ENCODE measurements around the gene PRRT1.

Gene PRRT1

DNA sequence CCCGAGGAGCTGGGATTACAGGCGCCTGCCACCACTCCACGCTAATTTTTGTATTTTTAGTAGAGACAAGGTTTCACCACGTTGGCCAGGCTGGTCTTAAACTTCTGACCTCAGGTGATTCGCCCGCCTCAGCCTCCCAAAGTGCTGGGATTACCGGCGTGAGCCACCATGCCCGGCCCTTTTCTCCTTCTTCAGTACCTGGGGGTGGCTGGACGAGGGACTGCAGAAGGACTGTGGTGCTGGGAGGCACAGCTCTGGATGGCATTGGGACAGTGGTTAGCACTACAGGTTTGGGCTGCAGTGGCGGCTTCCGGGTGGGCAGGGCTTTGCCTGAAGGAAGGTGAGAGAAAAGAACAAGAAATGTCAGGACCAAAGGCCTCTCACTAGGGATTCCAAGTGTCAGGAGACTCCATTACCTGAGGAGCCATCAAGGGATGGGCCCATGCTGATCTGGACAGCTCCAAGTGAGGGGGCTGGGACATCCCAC is 31.1 kb downstream of the PRRT1 start:
- no peak for DNase-seq (ENCODE audit: low spot score)
- in situ Hi-C loops (cut with MboI; ENCODE audit: low pct_unique_long_range_greater_than_20kb, low sequenced_read_pairs, unreplicated experiment): no loop called here
- TF ChIP-seq, protein P1, sequence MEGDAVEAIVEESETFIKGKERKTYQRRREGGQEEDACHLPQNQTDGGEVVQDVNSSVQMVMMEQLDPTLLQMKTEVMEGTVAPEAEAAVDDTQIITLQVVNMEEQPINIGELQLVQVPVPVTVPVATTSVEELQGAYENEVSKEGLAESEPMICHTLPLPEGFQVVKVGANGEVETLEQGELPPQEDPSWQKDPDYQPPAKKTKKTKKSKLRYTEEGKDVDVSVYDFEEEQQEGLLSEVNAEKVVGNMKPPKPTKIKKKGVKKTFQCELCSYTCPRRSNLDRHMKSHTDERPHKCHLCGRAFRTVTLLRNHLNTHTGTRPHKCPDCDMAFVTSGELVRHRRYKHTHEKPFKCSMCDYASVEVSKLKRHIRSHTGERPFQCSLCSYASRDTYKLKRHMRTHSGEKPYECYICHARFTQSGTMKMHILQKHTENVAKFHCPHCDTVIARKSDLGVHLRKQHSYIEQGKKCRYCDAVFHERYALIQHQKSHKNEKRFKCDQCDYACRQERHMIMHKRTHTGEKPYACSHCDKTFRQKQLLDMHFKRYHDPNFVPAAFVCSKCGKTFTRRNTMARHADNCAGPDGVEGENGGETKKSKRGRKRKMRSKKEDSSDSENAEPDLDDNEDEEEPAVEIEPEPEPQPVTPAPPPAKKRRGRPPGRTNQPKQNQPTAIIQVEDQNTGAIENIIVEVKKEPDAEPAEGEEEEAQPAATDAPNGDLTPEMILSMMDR (IDR thresholded peaks at IDR 0.05; ENCODE audit: extremely low read depth, insufficient read depth, missing control alignments): no peak

DNA sequence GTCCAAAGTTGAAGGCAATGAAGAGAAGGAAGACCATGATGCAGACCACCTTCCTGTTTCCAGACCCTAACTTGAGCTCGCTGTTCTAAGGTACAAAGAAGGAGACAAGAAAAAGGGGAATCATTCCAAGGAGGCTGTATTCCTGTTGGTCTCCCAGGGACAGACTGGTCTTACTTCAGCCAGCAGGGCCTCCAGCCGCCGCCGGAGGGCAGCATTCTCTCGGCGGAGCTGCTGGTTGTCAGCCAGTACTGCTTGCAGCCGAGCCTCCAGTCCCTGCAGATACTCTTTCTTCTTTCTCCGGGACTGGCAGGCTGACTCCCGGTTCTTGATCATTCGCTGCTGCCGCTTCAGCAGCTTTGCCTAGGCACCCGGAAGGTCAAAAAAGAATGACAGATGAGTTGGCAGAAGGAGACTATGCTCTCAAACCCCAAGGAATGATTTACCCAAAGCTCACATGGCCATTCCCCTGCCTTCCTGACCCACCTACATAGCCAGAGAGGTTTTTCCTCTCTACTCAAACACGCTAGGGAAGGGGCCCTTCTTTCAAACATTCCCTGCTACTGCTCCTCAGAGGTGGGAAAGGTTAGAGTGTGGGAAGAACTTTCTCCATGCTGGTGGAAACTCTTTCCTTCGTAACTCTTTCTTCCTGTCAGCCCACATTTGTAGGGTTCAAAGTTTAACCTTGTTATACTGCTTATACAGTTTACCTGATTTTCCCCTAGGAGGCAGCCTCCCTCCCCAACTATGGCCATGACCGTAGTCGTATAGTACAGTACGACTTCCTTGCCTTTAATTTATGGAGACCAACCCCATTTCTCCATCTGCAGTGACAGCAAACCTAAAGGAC is 32.7 kb downstream of the PRRT1 start:
- TF ChIP-seq, protein P1 (IDR thresholded peaks at IDR 0.05; ENCODE audit: extremely low read depth, insufficient read depth, missing control alignments): peak; percentile 91
- peak; percentile 83 for DNase-seq (ENCODE audit: low spot score)
- in situ Hi-C loops (cut with MboI; ENCODE audit: low pct_unique_long_range_greater_than_20kb, low sequenced_read_pairs, unreplicated experiment): no loop called here

DNA sequence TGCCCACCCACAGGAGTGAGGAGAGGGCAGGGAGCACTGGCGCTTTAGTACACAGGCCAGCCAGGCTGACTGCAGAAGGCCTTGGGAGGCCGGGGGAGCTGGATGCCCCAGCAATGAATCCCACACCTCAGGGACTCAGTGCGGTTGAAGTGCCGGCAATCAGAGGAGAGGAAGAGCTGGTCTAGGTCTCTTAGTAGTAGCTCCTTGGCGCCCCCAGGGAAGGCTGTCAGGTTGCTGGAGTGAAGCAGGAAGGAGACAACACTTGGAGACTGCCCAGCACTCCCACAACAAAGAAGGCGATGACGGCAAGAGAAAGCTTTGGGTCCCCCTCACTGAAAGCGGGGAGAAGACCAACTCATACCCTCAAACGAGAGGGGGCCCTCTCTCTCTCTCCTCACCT is 34.3 kb downstream of the PRRT1 start:
- in situ Hi-C loops (cut with MboI; ENCODE audit: low pct_unique_long_range_greater_than_20kb, low sequenced_read_pairs, unreplicated experiment): no loop called here
- TF ChIP-seq, protein P1 (IDR thresholded peaks at IDR 0.05; ENCODE audit: extremely low read depth, insufficient read depth, missing control alignments): no peak
- DNase-seq (ENCODE audit: low spot score): no peak

DNA sequence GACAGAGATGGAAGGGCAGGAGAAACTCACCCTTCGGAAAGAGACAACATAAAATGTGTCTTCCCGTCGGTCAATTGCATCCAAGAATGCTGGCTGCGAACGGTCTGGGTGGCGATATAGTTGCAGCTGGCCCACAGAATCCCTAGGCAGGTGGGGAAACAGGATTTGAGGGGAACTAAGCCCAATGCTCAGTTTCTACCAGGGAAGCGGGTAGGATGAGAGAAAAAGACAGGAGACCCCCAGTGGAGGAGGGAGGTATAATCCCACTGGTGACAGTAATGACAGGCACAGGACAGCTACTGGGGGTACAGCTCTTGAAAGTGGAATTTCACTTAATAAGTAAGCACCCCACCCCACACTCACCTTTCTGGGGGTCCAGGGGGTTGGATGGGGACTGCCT is 35.1 kb downstream of the PRRT1 start:
- TF ChIP-seq, protein P1 (IDR thresholded peaks at IDR 0.05; ENCODE audit: extremely low read depth, insufficient read depth, missing control alignments): peak; percentile 14
- DNase-seq (ENCODE audit: low spot score): peak; percentile 42

DNA sequence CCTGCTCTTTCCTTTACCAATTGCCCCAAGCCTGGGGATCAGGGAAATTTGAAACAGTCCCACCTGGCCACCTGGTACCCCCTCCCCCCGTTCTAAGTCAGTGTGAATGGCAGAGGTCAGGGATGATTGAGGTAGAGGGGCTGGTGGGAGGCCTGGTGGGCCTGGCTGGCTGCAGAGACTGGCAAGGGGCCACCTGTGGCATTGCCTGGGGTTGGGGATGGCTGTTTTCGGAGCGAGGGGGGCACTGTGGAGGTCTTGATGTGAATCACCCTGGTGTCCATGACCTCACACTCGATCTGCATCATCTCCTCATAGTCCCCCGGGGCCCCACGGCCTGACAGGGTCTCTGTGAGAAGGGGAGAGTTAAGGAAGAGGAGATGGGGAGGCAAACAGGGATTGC is 36.1 kb downstream of the PRRT1 start:
- DNase-seq (ENCODE audit: low spot score): no peak
- TF ChIP-seq, protein P1 (IDR thresholded peaks at IDR 0.05; ENCODE audit: extremely low read depth, insufficient read depth, missing control alignments): no peak
- in situ Hi-C loops (cut with MboI; ENCODE audit: low pct_unique_long_range_greater_than_20kb, low sequenced_read_pairs, unreplicated experiment): no loop called here

More for the DNA sequence above, 35.1 kb downstream of the PRRT1 start:
- in situ Hi-C loops (cut with MboI; ENCODE audit: low pct_unique_long_range_greater_than_20kb, low sequenced_read_pairs, unreplicated experiment): no loop called here

DNA sequence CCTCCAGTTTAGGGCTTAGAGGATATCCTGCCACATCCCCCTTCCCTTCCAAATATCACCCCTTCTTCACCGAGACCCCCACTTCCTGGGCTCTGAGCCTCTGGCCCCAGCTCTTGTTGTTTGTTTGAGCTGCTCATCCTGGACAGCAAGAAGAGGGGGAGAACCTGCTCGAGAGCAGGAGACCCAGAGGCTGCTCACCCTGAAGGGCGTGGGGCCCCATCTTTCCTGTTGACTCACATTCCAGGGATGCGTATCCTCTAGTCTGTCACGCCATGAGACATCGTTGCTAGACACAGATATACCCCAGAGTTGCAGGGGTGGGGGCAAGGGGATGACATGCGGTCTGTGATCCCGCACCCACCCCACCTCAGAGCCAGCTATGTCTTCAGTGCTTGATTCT is 36.9 kb downstream of the PRRT1 start:
- DNase-seq (ENCODE audit: low spot score): no peak
- TF ChIP-seq, protein P1 (IDR thresholded peaks at IDR 0.05; ENCODE audit: extremely low read depth, insufficient read depth, missing control alignments): no peak
- in situ Hi-C loops (cut with MboI; ENCODE audit: low pct_unique_long_range_greater_than_20kb, low sequenced_read_pairs, unreplicated experiment): no loop called here
